HEK293 (cell line): ENCODE data around the gene ASXL3.

Experiments
- ZBTB17 ChIP-seq: fragments of 450-650 bp; formaldehyde crosslinking; IDR thresholded peaks from 2 replicates; pipeline ENCODE4 v1.5.1; 2016; ENCODE audit warnings: missing biosample characterization, missing genetic modification characterization
- ZBTB49 ChIP-seq: fragments of 450-650 bp; formaldehyde crosslinking; IDR thresholded peaks from 2 replicates; pipeline ENCODE4 v1.5.1; 2016; ENCODE audit warnings: missing biosample characterization, missing genetic modification characterization, low read depth
- ZFHX2 ChIP-seq: fragments of 450-650 bp; formaldehyde crosslinking; conservative IDR thresholded peaks from 2 replicates; pipeline ENCODE4 v1.5.1; 2016; ENCODE audit warnings: missing biosample characterization, missing genetic modification characterization
- ZNF76 ChIP-seq: fragments of 450-650 bp; formaldehyde crosslinking; IDR thresholded peaks from 2 replicates; pipeline ENCODE4; 2016; ENCODE audit warnings: low read depth, missing biosample characterization, missing genetic modification characterization, borderline replicate concordance
- TF ChIP-seq, protein P1 (sequence below): fragments of 450-650 bp; formaldehyde crosslinking; IDR thresholded peaks from 2 replicates; pipeline ENCODE4 v1.5.1; 2016; ENCODE audit warnings: missing biosample characterization, missing genetic modification characterization
- TF ChIP-seq, protein P2 (sequence below): fragments of 450-650 bp; formaldehyde crosslinking; IDR thresholded peaks from 2 replicates; pipeline ENCODE4 v1.5.1; 2016; ENCODE audit warnings: missing biosample characterization, missing genetic modification characterization
- TF ChIP-seq, protein P3 (sequence below): fragments of 450-650 bp; formaldehyde crosslinking; IDR thresholded peaks from 2 replicates; pipeline ENCODE4 v1.5.1; 2016; ENCODE audit warnings: missing biosample characterization, missing genetic modification characterization

GRCh38 chr18:33541316-33541715, 36.7 kb upstream of the ASXL3 start:
- TF ChIP-seq, protein P1, sequence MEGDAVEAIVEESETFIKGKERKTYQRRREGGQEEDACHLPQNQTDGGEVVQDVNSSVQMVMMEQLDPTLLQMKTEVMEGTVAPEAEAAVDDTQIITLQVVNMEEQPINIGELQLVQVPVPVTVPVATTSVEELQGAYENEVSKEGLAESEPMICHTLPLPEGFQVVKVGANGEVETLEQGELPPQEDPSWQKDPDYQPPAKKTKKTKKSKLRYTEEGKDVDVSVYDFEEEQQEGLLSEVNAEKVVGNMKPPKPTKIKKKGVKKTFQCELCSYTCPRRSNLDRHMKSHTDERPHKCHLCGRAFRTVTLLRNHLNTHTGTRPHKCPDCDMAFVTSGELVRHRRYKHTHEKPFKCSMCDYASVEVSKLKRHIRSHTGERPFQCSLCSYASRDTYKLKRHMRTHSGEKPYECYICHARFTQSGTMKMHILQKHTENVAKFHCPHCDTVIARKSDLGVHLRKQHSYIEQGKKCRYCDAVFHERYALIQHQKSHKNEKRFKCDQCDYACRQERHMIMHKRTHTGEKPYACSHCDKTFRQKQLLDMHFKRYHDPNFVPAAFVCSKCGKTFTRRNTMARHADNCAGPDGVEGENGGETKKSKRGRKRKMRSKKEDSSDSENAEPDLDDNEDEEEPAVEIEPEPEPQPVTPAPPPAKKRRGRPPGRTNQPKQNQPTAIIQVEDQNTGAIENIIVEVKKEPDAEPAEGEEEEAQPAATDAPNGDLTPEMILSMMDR, result no peak
- no peak for TF ChIP-seq ZBTB17
- TF ChIP-seq, protein P2, sequence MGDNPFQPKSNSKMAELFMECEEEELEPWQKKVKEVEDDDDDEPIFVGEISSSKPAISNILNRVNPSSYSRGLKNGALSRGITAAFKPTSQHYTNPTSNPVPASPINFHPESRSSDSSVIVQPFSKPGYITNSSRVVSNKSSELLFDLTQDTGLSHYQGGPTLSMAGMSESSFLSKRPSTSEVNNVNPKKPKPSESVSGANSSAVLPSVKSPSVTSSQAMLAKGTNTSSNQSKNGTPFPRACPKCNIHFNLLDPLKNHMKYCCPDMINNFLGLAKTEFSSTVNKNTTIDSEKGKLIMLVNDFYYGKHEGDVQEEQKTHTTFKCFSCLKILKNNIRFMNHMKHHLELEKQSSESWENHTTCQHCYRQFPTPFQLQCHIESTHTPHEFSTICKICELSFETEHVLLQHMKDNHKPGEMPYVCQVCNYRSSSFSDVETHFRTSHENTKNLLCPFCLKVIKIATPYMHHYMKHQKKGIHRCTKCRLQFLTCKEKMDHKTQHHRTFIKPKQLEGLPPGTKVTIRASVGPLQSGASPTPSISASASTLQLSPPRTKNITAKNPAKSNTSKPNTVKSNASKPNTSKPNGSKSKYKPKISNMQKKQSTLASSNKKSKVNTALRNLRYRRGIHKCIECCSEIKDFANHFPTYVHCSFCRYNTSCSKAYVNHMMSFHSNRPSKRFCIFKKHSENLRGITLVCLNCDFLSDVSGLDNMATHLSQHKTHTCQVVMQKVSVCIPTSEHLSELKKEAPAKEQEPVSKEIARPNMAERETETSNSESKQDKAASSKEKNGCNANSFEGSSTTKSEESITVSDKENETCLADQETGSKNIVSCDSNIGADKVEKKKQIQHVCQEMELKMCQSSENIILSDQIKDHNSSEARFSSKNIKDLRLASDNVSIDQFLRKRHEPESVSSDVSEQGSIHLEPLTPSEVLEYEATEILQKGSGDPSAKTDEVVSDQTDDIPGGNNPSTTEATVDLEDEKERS (tag by site-specific recombination), result no peak
- TF ChIP-seq ZBTB49 (tag by site-specific recombination), result no peak
- TF ChIP-seq, protein P3, sequence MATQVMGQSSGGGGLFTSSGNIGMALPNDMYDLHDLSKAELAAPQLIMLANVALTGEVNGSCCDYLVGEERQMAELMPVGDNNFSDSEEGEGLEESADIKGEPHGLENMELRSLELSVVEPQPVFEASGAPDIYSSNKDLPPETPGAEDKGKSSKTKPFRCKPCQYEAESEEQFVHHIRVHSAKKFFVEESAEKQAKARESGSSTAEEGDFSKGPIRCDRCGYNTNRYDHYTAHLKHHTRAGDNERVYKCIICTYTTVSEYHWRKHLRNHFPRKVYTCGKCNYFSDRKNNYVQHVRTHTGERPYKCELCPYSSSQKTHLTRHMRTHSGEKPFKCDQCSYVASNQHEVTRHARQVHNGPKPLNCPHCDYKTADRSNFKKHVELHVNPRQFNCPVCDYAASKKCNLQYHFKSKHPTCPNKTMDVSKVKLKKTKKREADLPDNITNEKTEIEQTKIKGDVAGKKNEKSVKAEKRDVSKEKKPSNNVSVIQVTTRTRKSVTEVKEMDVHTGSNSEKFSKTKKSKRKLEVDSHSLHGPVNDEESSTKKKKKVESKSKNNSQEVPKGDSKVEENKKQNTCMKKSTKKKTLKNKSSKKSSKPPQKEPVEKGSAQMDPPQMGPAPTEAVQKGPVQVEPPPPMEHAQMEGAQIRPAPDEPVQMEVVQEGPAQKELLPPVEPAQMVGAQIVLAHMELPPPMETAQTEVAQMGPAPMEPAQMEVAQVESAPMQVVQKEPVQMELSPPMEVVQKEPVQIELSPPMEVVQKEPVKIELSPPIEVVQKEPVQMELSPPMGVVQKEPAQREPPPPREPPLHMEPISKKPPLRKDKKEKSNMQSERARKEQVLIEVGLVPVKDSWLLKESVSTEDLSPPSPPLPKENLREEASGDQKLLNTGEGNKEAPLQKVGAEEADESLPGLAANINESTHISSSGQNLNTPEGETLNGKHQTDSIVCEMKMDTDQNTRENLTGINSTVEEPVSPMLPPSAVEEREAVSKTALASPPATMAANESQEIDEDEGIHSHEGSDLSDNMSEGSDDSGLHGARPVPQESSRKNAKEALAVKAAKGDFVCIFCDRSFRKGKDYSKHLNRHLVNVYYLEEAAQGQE (tag by site-specific recombination), result no peak
- TF ChIP-seq ZNF76 (tag by site-specific recombination), result no peak
- TF ChIP-seq ZFHX2 (tag by site-specific recombination), result no peak
